Measurements from ENCODE around the gene ATG9A. TPM values are rescaled to one million over a fixed set of nuclear protein-coding genes. Genes with fewer than 3 reads are reported as not detected.
A peak's percentile ranks its signal among the peaks of the same experiment; 100 is the strongest.

Gene ATG9A
- total and polyA plus RNA-seq, 9 of the 15 experiments (the other 6 are each of a cell fraction or from before 2014, with no cell fraction given), result 0.25 to 65.6 (median 23.4) TPM

- TF ChIP-seq SREBF1 (IDR thresholded peaks at IDR 0.05; ENCODE audit: borderline replicate concordance, low read depth, low read length), result no peak
- TF ChIP-seq CGGBP1 (CRISPR knock-in tag; IDR thresholded peaks at IDR 0.05), result no peak
- no peak for TF ChIP-seq ZNF384 (IDR thresholded peaks at IDR 0.05; ENCODE audit: low read depth, low read length)
- peak; percentile 94 for TF ChIP-seq FOS (IDR thresholded peaks at IDR 0.05; ENCODE audit: extremely low read depth, insufficient read length)
- peak; percentile 86 for TF ChIP-seq POLR2AphosphoS5 (IDR thresholded peaks at IDR 0.05; ENCODE audit: control insufficient read depth, insufficient read depth, low read depth, low read length)
- TF ChIP-seq ELF2 (CRISPR knock-in tag; IDR thresholded peaks at IDR 0.05), result no peak
- TF ChIP-seq EP400 (IDR thresholded peaks at IDR 0.05), result peak; percentile 73
- TF ChIP-seq ZKSCAN3 (CRISPR knock-in tag; IDR thresholded peaks at IDR 0.05), result no peak
- peak; percentile 46; the same call in 1 of the 2 replicates for TF ChIP-seq JUND (IDR thresholded peaks at IDR 0.05; ENCODE audit: borderline replicate concordance, low read depth, low read length)
- TF ChIP-seq JUND (tag; IDR thresholded peaks at IDR 0.05; ENCODE audit: borderline replicate concordance, low read depth, low read length), result peak; percentile 17; the same call in 1 of the 3 replicates
- TF ChIP-seq SUPT5H (IDR thresholded peaks at IDR 0.05), result peak; percentile 82
- no peak for TF ChIP-seq MXI1 (IDR thresholded peaks at IDR 0.05; ENCODE audit: low read depth, low read length)
- no peak for TF ChIP-seq FOXA1 (IDR thresholded peaks at IDR 0.05; ENCODE audit: borderline replicate concordance)
- peak; percentile 53; the same call in 1 of the 2 replicates for TF ChIP-seq CTBP1 (IDR thresholded peaks at IDR 0.05; ENCODE audit: borderline replicate concordance)
- TF ChIP-seq SMC3 (conservative IDR thresholded peaks at IDR 0.05; ENCODE audit: insufficient read depth, low read depth, low read length), result no peak
Measured at GRCh38 chr2:219229305-219230058, at the start of gene ATG9A, which contains the start of gene ANKZF1 (continued).
